GM04504 (cell line): ENCODE data around the gene SEL1L2.

ENCODE experiments used
- DNase-seq: peaks from one replicate; pipeline ENCODE4 v3.0.0-alpha.2; 2012; ENCODE audit warnings: low read depth

The SEL1L2 gene

GRCh38 chr20:13865791-13866351 is 124.5 kb downstream of the SEL1L2 start:
- DNase-seq, result peak; percentile 82

- no peak for DNase-seq
Measured at GRCh38 chr20:13865156-13865555, 125.3 kb downstream of the SEL1L2 start.

- no peak for DNase-seq
Measured at GRCh38 chr20:13863244-13863643, 127.2 kb downstream of the SEL1L2 start.

GRCh38 chr20:13862245-13862644 is 128.2 kb downstream of the SEL1L2 start:
- no peak for DNase-seq

GRCh38 chr20:13858871-13859270 is 131.5 kb downstream of the SEL1L2 start:
- no peak for DNase-seq

GRCh38 chr20:13858439-13858838 is 132.0 kb downstream of the SEL1L2 start:
- DNase-seq, result no peak

- DNase-seq, result no peak
Measured at GRCh38 chr20:13857961-13858360, 132.5 kb downstream of the SEL1L2 start.

- no peak for DNase-seq
Measured at GRCh38 chr20:13857304-13857703, 133.1 kb downstream of the SEL1L2 start.

GRCh38 chr20:13856354-13856753 is 134.1 kb downstream of the SEL1L2 start:
- DNase-seq, result no peak

- no peak for DNase-seq
Measured at GRCh38 chr20:13855613-13856012, 134.8 kb downstream of the SEL1L2 start.

GRCh38 chr20:13852306-13852705 is 138.1 kb downstream of the SEL1L2 start:
- peak; percentile 49 for DNase-seq

- DNase-seq, result no peak
Measured at GRCh38 chr20:13851279-13851678, 139.1 kb downstream of the SEL1L2 start.

GRCh38 chr20:13844296-13844695 is 146.1 kb downstream of the SEL1L2 start:
- DNase-seq, result no peak

- no peak for DNase-seq
Measured at GRCh38 chr20:13841206-13841605, 149.2 kb downstream of the SEL1L2 start.

- DNase-seq, result no peak
Measured at GRCh38 chr20:13840093-13840465, 150.3 kb downstream of the SEL1L2 start.

GRCh38 chr20:13839421-13840092 is 150.9 kb downstream of the SEL1L2 start:
- peak; percentile 85 for DNase-seq

GRCh38 chr20:13838664-13839063 is 151.8 kb downstream of the SEL1L2 start:
- no peak for DNase-seq

GRCh38 chr20:13831476-13831875 is 158.9 kb downstream of the SEL1L2 start:
- no peak for DNase-seq

- DNase-seq, result no peak
Measured at GRCh38 chr20:13825465-13825864, 164.9 kb downstream of the SEL1L2 start.

- DNase-seq, result no peak
Measured at GRCh38 chr20:13824459-13824858, 166.0 kb downstream of the SEL1L2 start.

GRCh38 chr20:13822459-13822858 is 168.0 kb downstream of the SEL1L2 start:
- DNase-seq, result no peak

- peak; percentile 51 for DNase-seq
Measured at GRCh38 chr20:13821876-13822275, 168.5 kb downstream of the SEL1L2 start.

GRCh38 chr20:13819885-13820645 is 170.3 kb downstream of the SEL1L2 start:
- DNase-seq, result peak; percentile 30
